Measurements from ENCODE around the gene TRIM66. TPM values are rescaled to one million over a fixed set of nuclear protein-coding genes. Genes with fewer than 3 reads are reported as not detected.

TRIM66 gene
- total RNA-seq, 2 donors from 2014 or later: 11.2 to 37.2 TPM

DNA sequence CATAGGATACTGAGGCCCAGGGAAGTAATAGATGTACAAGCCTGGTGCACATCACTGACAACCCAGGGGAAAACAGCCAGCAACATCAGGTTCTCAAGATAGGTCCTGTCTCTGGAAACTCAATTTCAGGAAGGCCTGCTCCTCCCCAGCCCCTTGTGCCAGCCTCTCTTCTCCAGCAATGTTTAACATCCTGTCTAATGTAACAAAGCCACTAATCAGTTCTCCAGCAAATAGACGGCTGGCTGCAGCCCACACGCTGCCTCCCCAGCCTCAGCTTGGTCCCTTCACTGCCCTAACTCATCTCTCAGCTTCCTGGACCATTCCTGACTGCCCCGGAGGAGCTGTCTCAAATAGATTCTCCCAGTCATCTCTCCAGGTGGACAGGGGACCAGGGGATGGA is 37.9 kb upstream of the TRIM66 start:
- 34 to 46% methylated on average over 3 of the region's 3 CpGs for WGBS, 2 donors
- peaks cover 66% of the 10 kb centered on the region for H3K4me1 ChIP-seq
- TF ChIP-seq, protein P1, sequence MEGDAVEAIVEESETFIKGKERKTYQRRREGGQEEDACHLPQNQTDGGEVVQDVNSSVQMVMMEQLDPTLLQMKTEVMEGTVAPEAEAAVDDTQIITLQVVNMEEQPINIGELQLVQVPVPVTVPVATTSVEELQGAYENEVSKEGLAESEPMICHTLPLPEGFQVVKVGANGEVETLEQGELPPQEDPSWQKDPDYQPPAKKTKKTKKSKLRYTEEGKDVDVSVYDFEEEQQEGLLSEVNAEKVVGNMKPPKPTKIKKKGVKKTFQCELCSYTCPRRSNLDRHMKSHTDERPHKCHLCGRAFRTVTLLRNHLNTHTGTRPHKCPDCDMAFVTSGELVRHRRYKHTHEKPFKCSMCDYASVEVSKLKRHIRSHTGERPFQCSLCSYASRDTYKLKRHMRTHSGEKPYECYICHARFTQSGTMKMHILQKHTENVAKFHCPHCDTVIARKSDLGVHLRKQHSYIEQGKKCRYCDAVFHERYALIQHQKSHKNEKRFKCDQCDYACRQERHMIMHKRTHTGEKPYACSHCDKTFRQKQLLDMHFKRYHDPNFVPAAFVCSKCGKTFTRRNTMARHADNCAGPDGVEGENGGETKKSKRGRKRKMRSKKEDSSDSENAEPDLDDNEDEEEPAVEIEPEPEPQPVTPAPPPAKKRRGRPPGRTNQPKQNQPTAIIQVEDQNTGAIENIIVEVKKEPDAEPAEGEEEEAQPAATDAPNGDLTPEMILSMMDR (IDR thresholded peaks at IDR 0.05): no peak
- no peak for TF ChIP-seq POLR2A (IDR thresholded peaks at IDR 0.05)

DNA sequence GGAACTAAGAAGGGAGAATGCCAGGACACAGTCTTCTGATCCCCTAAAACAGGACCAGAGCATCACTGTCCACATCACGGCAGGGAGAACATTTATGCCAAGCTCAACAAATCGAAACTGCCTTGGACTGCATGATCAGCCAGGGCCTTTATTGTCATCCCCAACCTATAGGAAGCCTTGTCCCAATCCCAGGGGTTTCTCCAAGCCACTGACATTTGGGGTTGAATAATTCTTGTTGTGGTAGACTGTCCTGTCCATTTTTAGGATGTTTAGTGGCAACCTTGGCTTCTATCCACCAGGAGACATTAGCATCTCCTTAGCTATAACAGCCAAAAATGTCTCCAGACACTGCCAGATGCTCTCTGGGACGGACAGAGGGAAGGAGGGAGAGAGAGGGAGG is 37.3 kb upstream of the TRIM66 start:
- ATAC-seq: no peak
- intact Hi-C loops (cut with DNase I): no loop called here

More for the DNA sequence above, 37.9 kb upstream of the TRIM66 start:
- ATAC-seq: no peak
- Histone ChIP-seq H3K4me3 (no peak overlapping the region), H3K27me3 (no peaks in the 10 kb centered on the region), H3K27ac (peak overlapping the region; percentile 56 to 89 (median 81)), H3K9me3 (no peaks in the 10 kb centered on the region), H3K36me3 (replicated peaks in 1 of 2; ENCODE audit: insufficient read depth in 1 of 2, low read depth in 2 of 2) (no peaks in the 10 kb centered on the region)
- intact Hi-C loops (cut with DNase I): no loop called here
- DNase-seq: no peak

DNA sequence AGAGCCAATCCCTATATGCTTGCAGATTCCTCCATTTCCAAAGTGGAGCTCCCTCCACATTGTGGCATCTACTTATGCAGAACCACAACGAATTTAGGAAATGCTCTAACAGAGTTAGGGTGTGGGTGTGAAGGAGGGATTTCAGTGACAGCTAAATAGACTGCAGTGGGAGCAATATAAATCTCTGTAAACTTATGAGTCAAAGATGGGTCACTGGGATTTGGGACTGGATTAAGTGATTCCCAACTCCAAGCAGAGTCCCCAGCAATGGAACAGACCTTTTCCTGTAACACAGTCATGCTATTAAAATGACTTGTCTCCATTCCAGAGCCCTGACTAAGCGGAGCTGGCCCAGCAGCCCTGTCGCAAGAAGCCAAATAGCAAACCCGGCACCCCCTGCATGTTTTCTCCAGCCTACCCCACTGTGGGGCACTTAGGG is 36.8 kb upstream of the TRIM66 start:
- peak in 3 of 4 donors; percentile 19 to 57 (median 44) for DNase-seq
- Histone ChIP-seq H3K27me3 (no peaks in the 10 kb centered on the region), H3K36me3 (replicated peaks in 1 of 2; ENCODE audit: insufficient read depth in 1 of 2, low read depth in 2 of 2) (peaks cover 0 to 1% of the 10 kb centered on the region in 2 donors), H3K4me1 (peaks cover 66% of the 10 kb centered on the region), H3K4me3 (no peak overlapping the region), H3K9me3 (no peaks in the 10 kb centered on the region), H3K27ac (peak overlapping the region; percentile 23 to 89 (median 81))
- ATAC-seq: peak; percentile 34
- intact Hi-C loops (cut with DNase I): no loop called here
- 50 to 71% methylated on average over 4 of the region's 4 CpGs for WGBS, 2 donors
- TF ChIP-seq POLR2A (IDR thresholded peaks at IDR 0.05): no peak
- TF ChIP-seq, protein P1 (IDR thresholded peaks at IDR 0.05): no peak

More for the DNA sequence above, 37.3 kb upstream of the TRIM66 start:
- peaks cover 67% of the 10 kb centered on the region for H3K4me1 ChIP-seq
- H3K27ac ChIP-seq: peak overlapping the region; percentile 23 to 89 (median 81)
- H3K4me3 ChIP-seq: no peak overlapping the region
- H3K27me3 ChIP-seq: no peaks in the 10 kb centered on the region
- WGBS, 2 donors: 65 to 89% methylated on average over 3 of the region's 3 CpGs
- H3K9me3 ChIP-seq: no peaks in the 10 kb centered on the region
- TF ChIP-seq, protein P1 (IDR thresholded peaks at IDR 0.05): no peak
- DNase-seq: no peak
- H3K36me3 ChIP-seq (replicated peaks in 1 of 2; ENCODE audit: insufficient read depth in 1 of 2, low read depth in 2 of 2): no peaks in the 10 kb centered on the region

DNA sequence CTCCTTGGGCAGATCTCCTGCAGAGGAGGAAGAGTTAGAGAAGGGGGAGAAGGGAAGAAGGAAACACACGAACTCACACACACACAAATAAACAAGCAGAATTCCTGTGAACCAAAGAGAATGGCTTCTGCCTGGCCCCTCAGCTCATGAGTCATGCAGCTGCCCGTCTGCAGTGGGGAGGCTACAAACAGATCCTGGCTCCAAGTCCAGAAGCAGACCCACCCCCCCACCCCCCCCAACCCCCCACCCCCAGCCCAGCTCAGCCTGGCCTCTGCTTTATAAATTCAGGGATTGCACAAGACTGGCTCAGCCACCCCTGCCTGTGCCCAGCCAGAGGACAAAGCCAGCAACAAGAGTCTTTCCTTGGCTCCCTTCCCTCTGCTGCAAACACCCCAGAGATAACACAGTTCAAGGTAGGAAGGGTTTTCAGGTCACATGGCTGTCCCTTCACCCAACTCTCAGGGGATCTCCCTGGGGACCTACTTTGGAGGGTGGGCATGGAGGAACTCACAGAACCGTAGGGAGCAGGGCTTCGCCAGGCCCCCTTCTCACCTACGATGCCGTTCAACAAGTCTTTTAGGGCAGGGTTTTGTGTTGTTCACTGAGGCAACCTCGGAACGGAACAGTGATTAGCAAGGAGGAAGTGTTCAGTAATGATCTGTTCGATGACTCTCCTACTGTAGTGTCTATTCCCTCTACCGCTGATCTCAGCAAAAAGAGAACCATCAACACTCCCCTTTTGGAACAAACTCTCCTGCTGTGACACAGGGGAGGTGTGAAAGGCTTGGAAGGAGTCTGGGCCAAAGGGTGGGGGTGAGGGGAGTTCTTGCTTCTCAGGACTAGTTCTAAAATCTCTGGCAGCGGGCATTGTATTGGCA is 35.6 kb upstream of the TRIM66 start:
- Histone ChIP-seq H3K4me1 (peaks cover 66% of the 10 kb centered on the region), H3K9me3 (no peaks in the 10 kb centered on the region), H3K36me3 (replicated peaks in 1 of 2; ENCODE audit: insufficient read depth in 1 of 2, low read depth in 2 of 2) (peaks cover 0 to 1% of the 10 kb centered on the region in 2 donors), H3K27me3 (no peaks in the 10 kb centered on the region), H3K4me3 (no peak overlapping the region), H3K27ac (peak overlapping the region; percentile 77 to 89 (median 82))
- peak; percentile 66 to 85 (median 81) for DNase-seq
- intact Hi-C loops (cut with DNase I): no loop called here
- TF ChIP-seq, protein P1 (IDR thresholded peaks at IDR 0.05): no peak
- peak in 2 of 3 donors; percentile 5 to 16 for TF ChIP-seq POLR2A (IDR thresholded peaks at IDR 0.05)
- ATAC-seq: peak; percentile 82
- WGBS, 2 donors: 23 to 26% methylated on average over 10 to 11 of the region's 11 CpGs

All from body of pancreas (tissue), 4 donors.